K562 (cell line): ENCODE results near the gene SLC25A51. TPM values are rescaled to one million over a fixed set of nuclear protein-coding genes. Genes with fewer than 3 reads are reported as not detected.

Source experiments
- BCOR ChIP-seq: fragments of 450-650 bp; IDR thresholded peaks from 2 replicates; pipeline ENCODE4 v1.6.1; 2016
- C11orf30 ChIP-seq: fragments of 450-650 bp; IDR thresholded peaks from 2 replicates; pipeline ENCODE4 v1.6.1; 2016; ENCODE audit warnings: low read depth, mild to moderate bottlenecking
- CUX1 ChIP-seq: fragments of 200-800 bp; sonication (Bioruptor generic); IDR thresholded peaks from 2 replicates; pipeline ENCODE4 v1.6.1; 2016; ENCODE audit warnings: missing genetic modification characterization, missing compliant biosample characterization
- FOXO4 ChIP-seq: fragments of 450-650 bp; formaldehyde crosslinking; IDR thresholded peaks from 2 replicates; pipeline ENCODE4 v1.4.0; 2020; ENCODE audit warnings: mild to moderate bottlenecking, moderate library complexity
- GTF2B ChIP-seq: IDR thresholded peaks from 2 replicates; pipeline ENCODE4 v1.6.1; 2011; ENCODE audit not compliant: insufficient read length; ENCODE audit errors: extremely low read depth
- GTF2F1 ChIP-seq: IDR thresholded peaks from 2 replicates; pipeline ENCODE4 v1.6.1; 2011; ENCODE audit warnings: low read depth, low read length, improper control_type of control experiment
- KLF13 ChIP-seq: fragments of 450-650 bp; IDR thresholded peaks from 2 replicates; pipeline ENCODE4 v1.6.1; 2016; ENCODE audit warnings: missing genetic modification characterization, low read depth, mild to moderate bottlenecking, missing compliant biosample characterization, moderate library complexity, borderline replicate concordance
- MYBL2 ChIP-seq, 2 experiments: fragments of 450-650 bp in 1 of 2; sonication (generic) in 1 of 2; formaldehyde crosslinking in 1 of 2; IDR thresholded peaks; 2 replicates each; pipeline versions ENCODE4 v1.6.1 to v1.8.1; 2017 to 2022; ENCODE audit warnings: borderline replicate concordance in 1 of 2, inconsistent platforms in 1 of 2, low read depth in 1 of 2, mild to moderate bottlenecking in 1 of 2, missing genetic modification reagents in 1 of 2, moderate library complexity in 1 of 2
- NEUROD1 ChIP-seq: fragments of 150-350 bp; IDR thresholded peaks from 2 replicates; pipeline ENCODE4 v1.6.1; 2014; ENCODE audit warnings: borderline replicate concordance, low read length, low read depth; ENCODE audit not compliant: partially characterized antibody
- PHTF2 ChIP-seq: fragments of 250-450 bp; sonication (Bioruptor Pico); IDR thresholded peaks from 2 replicates; pipeline ENCODE4 v1.5.0; 2021; ENCODE audit warnings: mild to moderate bottlenecking
- PML ChIP-seq: IDR thresholded peaks from 2 replicates; pipeline ENCODE4 v1.6.1; 2012; ENCODE audit warnings: low read length, inconsistent platforms
- RUNX1 ChIP-seq: sonication (generic); IDR thresholded peaks from 2 replicates; pipeline ENCODE4 v1.6.1; 2016; ENCODE audit warnings: antibody characterized with exemption, low read depth
- ZBTB7A ChIP-seq: IDR thresholded peaks from 2 replicates; pipeline ENCODE4 v1.6.1; 2011; ENCODE audit warnings: low read depth, mild to moderate bottlenecking, low read length, moderate library complexity, borderline replicate concordance; ENCODE audit not compliant: control insufficient read depth
- ZC3H8 ChIP-seq: fragments of 450-650 bp; IDR thresholded peaks from 2 replicates; pipeline ENCODE4 v1.6.1; 2017
- ZFP1 ChIP-seq: fragments of 450-650 bp; formaldehyde crosslinking; IDR thresholded peaks from 2 replicates; pipeline ENCODE4 v1.4.0; 2020; ENCODE audit warnings: mild to moderate bottlenecking, mixed read lengths
- ZFP30 ChIP-seq: fragments of 250-450 bp; sonication (Bioruptor Pico); IDR thresholded peaks from 2 replicates; pipeline ENCODE4 v1.8.0; 2022; ENCODE audit warnings: moderate library complexity, mild to moderate bottlenecking, inconsistent platforms, borderline replicate concordance
- ZNF785 ChIP-seq: fragments of 250-450 bp; sonication (Bioruptor Pico); IDR thresholded peaks from 2 replicates; pipeline ENCODE4 v1.4.0; 2020; ENCODE audit warnings: mild to moderate bottlenecking
- ZSCAN32 ChIP-seq: fragments of 450-650 bp; formaldehyde crosslinking; IDR thresholded peaks from 2 replicates; pipeline ENCODE4 v1.4.0; 2020; ENCODE audit warnings: mild to moderate bottlenecking, moderate library complexity
- polyA plus RNA-seq, 8 experiments: library from polyadenylated mRNA; depleted of rRNA in 4 of 8; stranded (reverse) in 5 of 8; unstranded in 3 of 8; fragments of >200 nt; fragmentation: Nextera tagmentation in 2 of 8; fragmentation: Illumina TruSeq in 1 of 8; extraction: Ambion mirVana in 2 of 8; extraction: Trizol in 1 of 8; gene quantifications; 2 replicates each; pipeline versions ENCODE4 v1.2.1 to v1.2.3, GENCODE V29; 2011 to 2014; ENCODE audit warnings: inconsistent platforms in 1 of 8, missing spikeins in 1 of 8
- total RNA-seq, 7 experiments: library from RNA; depleted of rRNA in 6 of 7; stranded (reverse); fragments of >200 nt in 6 of 7; fragmentation: Illumina TruSeq in 2 of 7; extraction: Trizol in 2 of 7; gene quantifications; 2 replicates each; pipeline versions ENCODE4 v1.2.1 to v1.2.3, GENCODE V29; 2011 to 2021; ENCODE audit warnings: low replicate concordance in 1 of 7

The SLC25A51 gene
- total and polyA plus RNA-seq, 9 of the 15 experiments (the other 6 are each of a cell fraction or from before 2014, with no cell fraction given) = 9.1 to 40.7 (median 24.5) TPM

GRCh38 chr9:37903647-37904444, at the start of gene SLC25A51 (continued):
- TF ChIP-seq CUX1 (CRISPR knock-in tag) (no peak), BCOR (no peak; the same call in 1 of the 2 replicates), C11orf30 (peak; percentile 94), ZFP30 (CRISPR knock-in tag) (no peak), KLF13 (tag) (peak; percentile 55; the same call in 1 of the 2 replicates), ZSCAN32 (CRISPR knock-in tag) (peak; percentile 39; the same call in 1 of the 2 replicates), NEUROD1 (peak; percentile 94), ZNF785 (no peak), GTF2F1 (0 out of 2 replicates have a peak, but pooled peaks have one; percentile 59), PHTF2 (CRISPR knock-in tag) (no peak), GTF2B (no peak), PML (no peak; the same call in 1 of the 2 replicates), ZFP1 (no peak), FOXO4 (CRISPR knock-in tag) (no peak), ZBTB7A (peak; percentile 97), RUNX1 (0 out of 2 replicates have a peak, but pooled peaks have one; percentile 52), ZC3H8 (no peak), MYBL2 (IDR thresholded peaks at IDR 0.05; ENCODE audit: low read depth) (no peak), MYBL2 (CRISPR knock-in tag; IDR thresholded peaks at IDR 0.05; ENCODE audit: borderline replicate concordance) (no peak)
